Measurements from ENCODE around the gene HIRA. TPM values are rescaled to one million over a fixed set of nuclear protein-coding genes. Genes with fewer than 3 reads are reported as not detected.
"Not testable (repeated sequence)": the region's sequence is repeated elsewhere in the genome, so short reads cannot be mapped to it uniquely, and the experiment has no call there.

HIRA gene
- total RNA-seq, 1 donor from 2014 or later, result 27.9 TPM

- Histone ChIP-seq H3K27me3 (ENCODE audit: low read depth) (no peaks in the 10 kb centered on the region), H3K9me3 (peaks cover 17% of the 10 kb centered on the region), H3K4me1 (no peaks in the 10 kb centered on the region), H3K27ac (no peak overlapping the region), H3K4me3 (no peak overlapping the region), H3K36me3 (peaks cover 58% of the 10 kb centered on the region)
- no peak for DNase-seq
- no peak for ATAC-seq
- TF ChIP-seq, protein P1, sequence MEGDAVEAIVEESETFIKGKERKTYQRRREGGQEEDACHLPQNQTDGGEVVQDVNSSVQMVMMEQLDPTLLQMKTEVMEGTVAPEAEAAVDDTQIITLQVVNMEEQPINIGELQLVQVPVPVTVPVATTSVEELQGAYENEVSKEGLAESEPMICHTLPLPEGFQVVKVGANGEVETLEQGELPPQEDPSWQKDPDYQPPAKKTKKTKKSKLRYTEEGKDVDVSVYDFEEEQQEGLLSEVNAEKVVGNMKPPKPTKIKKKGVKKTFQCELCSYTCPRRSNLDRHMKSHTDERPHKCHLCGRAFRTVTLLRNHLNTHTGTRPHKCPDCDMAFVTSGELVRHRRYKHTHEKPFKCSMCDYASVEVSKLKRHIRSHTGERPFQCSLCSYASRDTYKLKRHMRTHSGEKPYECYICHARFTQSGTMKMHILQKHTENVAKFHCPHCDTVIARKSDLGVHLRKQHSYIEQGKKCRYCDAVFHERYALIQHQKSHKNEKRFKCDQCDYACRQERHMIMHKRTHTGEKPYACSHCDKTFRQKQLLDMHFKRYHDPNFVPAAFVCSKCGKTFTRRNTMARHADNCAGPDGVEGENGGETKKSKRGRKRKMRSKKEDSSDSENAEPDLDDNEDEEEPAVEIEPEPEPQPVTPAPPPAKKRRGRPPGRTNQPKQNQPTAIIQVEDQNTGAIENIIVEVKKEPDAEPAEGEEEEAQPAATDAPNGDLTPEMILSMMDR (IDR thresholded peaks at IDR 0.05), result no peak
- intact Hi-C loops (cut with DNase I), result no loop called here
Measured at GRCh38 chr22:19331975-19332374, 99.6 kb downstream of the HIRA start.

DNA sequence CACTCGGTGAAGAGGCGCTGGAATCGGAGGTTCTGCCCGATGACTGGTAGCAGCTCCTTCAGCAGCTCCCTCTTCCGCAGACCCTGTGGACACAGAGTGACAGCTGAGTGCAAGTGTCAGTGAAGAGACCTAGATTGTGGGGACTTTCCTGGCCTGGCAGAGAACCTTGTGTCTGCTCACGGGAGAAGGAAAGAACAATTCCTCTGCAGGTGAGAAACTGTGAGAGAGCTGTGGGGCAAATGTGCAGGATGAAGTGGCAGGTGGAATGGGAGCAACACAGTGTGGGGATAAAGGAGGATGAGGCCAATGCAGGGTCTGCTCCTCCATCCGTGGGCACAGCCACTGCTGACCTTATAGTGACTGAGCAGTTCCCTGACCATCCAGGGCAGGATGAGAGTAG, 100.1 kb downstream of the HIRA start:
- Histone ChIP-seq H3K9me3 (peaks cover 12% of the 10 kb centered on the region), H3K4me1 (no peaks in the 10 kb centered on the region), H3K27ac (no peak overlapping the region), H3K27me3 (ENCODE audit: low read depth) (no peaks in the 10 kb centered on the region), H3K4me3 (no peak overlapping the region), H3K36me3 (peaks cover 53% of the 10 kb centered on the region)
- DNase-seq, result no peak
- intact Hi-C loops (cut with DNase I), result no loop called here
- TF ChIP-seq, protein P1 (IDR thresholded peaks at IDR 0.05), result no peak
- no peak for ATAC-seq

DNA sequence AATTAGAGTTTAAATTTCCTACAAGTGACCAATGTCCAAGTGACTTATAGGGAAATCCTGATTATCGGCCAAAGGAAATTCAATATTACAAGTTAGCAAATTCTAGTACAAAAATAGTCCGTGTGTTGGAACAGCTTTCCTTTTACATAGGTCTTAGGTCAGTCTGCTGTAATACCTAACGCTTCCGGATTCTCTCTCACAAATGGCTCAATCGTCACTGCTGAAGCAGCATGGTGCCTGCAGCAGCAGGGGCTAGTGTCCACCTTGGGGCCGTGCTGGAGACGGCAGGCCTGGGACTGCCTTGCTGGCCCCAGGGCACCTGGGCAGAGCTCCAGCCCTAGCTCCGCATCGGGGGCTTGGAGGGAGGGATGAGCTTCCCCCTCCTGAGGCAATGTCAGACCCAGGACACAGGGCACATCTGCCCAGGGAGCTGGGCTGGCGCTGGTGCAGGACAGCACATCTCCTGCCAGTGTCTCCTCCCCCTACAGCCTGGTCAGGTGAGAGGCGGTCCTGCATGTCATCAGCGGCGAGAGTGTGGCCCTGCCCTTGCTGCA, 100.6 kb downstream of the HIRA start:
- DNase-seq, result no peak
- ATAC-seq, result peak in 1 of 2 donors; percentile 37
- H3K36me3 ChIP-seq, result peaks cover 48% of the 10 kb centered on the region
- no peak overlapping the region for H3K4me3 ChIP-seq
- no peaks in the 10 kb centered on the region for H3K4me1 ChIP-seq
- TF ChIP-seq, protein P1 (IDR thresholded peaks at IDR 0.05), result no peak
- H3K27me3 ChIP-seq (ENCODE audit: low read depth), result no peaks in the 10 kb centered on the region
- no peak overlapping the region for H3K27ac ChIP-seq
- peaks cover 10% of the 10 kb centered on the region for H3K9me3 ChIP-seq
- intact Hi-C loops (cut with DNase I), result no loop called here

- H3K27ac ChIP-seq; H3K4me1 ChIP-seq; H3K27me3 ChIP-seq (ENCODE audit: low read depth); H3K4me3 ChIP-seq; DNase-seq; ATAC-seq; intact Hi-C loops (cut with DNase I): not testable (repeated sequence)
- Histone ChIP-seq H3K36me3 (peaks cover 41% of the 10 kb centered on the region), H3K9me3 (peaks cover 10% of the 10 kb centered on the region)
Measured at GRCh38 chr22:19330205-19330604, 101.3 kb downstream of the HIRA start.

DNA sequence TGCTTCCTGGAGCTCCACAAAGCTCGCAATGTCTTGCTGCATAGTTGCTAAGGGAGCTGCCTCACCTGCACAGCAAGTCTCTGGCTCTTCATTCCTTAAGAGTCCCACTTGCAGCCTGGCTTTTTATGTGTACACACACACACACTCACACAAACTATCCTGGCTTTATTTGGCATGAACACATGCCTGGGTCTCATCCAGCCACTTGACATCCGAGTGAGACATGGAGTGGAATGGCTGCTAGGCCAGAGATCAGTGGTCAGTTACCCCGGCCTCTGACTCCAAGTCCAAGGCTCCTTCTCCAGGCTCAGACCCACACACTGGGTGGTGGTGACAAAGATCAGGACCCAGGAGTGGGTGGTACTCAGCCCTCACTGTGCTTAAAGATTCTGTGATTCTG, 102.1 kb downstream of the HIRA start:
- Histone ChIP-seq H3K4me1 (no peaks in the 10 kb centered on the region), H3K27ac (no peak overlapping the region), H3K9me3 (peaks cover 8% of the 10 kb centered on the region), H3K27me3 (ENCODE audit: low read depth) (no peaks in the 10 kb centered on the region), H3K36me3 (peaks cover 33% of the 10 kb centered on the region), H3K4me3 (no peak overlapping the region)
- DNase-seq (no peak), ATAC-seq (peak; percentile 79 to 82)
- TF ChIP-seq, protein P1 (IDR thresholded peaks at IDR 0.05), result no peak
- intact Hi-C loops (cut with DNase I), result no loop called here

- H3K9me3 ChIP-seq, result peaks cover 5% of the 10 kb centered on the region
- H3K27me3 ChIP-seq (ENCODE audit: low read depth), result no peaks in the 10 kb centered on the region
- TF ChIP-seq, protein P1 (IDR thresholded peaks at IDR 0.05), result no peak
- H3K4me3 ChIP-seq, result no peak overlapping the region
- ATAC-seq (no peak), DNase-seq (no peak)
- intact Hi-C loops (cut with DNase I), result no loop called here
- H3K36me3 ChIP-seq, result peaks cover 13% of the 10 kb centered on the region
- H3K4me1 ChIP-seq, result no peaks in the 10 kb centered on the region
- no peak overlapping the region for H3K27ac ChIP-seq
Measured at GRCh38 chr22:19325296-19325948, 106.1 kb downstream of the HIRA start.

DNA sequence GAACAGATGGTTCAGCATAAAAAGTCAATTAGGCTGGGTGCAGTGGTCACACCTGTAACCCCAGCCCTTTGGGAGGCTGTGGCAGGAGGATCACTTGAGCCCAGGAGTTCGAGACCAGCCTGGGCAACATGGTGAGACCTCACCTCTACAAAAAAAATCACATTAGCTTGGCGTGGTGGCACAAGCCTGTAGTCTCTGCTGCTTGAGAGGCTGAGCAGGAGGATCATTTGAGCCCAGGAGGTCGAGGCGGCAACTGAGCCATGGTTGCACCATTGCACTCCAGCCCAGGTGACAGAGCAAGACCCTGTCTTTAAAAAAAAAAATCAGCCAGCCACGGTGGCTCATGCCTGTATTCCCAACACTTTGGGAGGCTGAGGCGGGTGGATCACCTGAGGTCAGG, 108.1 kb downstream of the HIRA start:
- H3K4me3 ChIP-seq; intact Hi-C loops (cut with DNase I); H3K27ac ChIP-seq; H3K4me1 ChIP-seq; DNase-seq; H3K36me3 ChIP-seq; ATAC-seq; H3K27me3 ChIP-seq (ENCODE audit: low read depth); H3K9me3 ChIP-seq: not testable (repeated sequence)

All from lower lobe of right lung (tissue), 2 donors.